GM13977 (cell line): ENCODE results near the gene SALL3.

Experiments
- DNase-seq: peaks from one replicate; pipeline ENCODE4 v3.0.0; 2012; ENCODE audit warnings: low spot score
- in situ Hi-C: fragments of 300-500 bp; cut with MboI; formaldehyde crosslinking; loops from one replicate; pipeline ENCODE4 v1.12.0; 2022; ENCODE audit warnings: low sequenced_read_pairs, low pct_unique_long_range_greater_than_20kb, mixed read lengths, inconsistent platforms; ENCODE audit not compliant: unreplicated experiment
- TF ChIP-seq, protein P1 (sequence below): IDR thresholded peaks from 2 replicates; pipeline ENCODE4 v1.5.1; 2012; ENCODE audit warnings: mild to moderate bottlenecking, control low read depth; ENCODE audit not compliant: insufficient read depth; ENCODE audit errors: extremely low read depth, missing control alignments

Gene SALL3

DNA sequence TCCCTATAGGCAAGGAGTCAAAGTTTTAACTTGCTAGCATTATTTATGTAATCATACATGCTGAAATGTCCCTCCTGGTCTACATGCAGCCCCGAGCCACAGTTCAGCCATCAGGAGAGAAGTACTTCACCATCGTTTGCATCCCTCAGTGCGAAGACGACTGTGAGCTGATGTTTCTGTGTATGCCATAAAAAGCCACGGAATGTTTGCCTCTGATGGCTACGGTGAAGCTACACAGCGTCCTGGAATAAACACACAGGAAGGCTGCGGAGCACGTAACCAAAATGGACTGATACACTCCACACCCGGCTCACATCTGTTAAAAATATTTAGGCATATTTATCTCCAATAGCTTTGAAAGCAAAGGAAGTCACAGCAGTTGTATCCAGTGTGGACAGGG, 4.3 kb upstream of the SALL3 start:
- in situ Hi-C loops, result no loop called here
- TF ChIP-seq, protein P1, sequence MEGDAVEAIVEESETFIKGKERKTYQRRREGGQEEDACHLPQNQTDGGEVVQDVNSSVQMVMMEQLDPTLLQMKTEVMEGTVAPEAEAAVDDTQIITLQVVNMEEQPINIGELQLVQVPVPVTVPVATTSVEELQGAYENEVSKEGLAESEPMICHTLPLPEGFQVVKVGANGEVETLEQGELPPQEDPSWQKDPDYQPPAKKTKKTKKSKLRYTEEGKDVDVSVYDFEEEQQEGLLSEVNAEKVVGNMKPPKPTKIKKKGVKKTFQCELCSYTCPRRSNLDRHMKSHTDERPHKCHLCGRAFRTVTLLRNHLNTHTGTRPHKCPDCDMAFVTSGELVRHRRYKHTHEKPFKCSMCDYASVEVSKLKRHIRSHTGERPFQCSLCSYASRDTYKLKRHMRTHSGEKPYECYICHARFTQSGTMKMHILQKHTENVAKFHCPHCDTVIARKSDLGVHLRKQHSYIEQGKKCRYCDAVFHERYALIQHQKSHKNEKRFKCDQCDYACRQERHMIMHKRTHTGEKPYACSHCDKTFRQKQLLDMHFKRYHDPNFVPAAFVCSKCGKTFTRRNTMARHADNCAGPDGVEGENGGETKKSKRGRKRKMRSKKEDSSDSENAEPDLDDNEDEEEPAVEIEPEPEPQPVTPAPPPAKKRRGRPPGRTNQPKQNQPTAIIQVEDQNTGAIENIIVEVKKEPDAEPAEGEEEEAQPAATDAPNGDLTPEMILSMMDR, result no peak
- DNase-seq, result no peak

DNA sequence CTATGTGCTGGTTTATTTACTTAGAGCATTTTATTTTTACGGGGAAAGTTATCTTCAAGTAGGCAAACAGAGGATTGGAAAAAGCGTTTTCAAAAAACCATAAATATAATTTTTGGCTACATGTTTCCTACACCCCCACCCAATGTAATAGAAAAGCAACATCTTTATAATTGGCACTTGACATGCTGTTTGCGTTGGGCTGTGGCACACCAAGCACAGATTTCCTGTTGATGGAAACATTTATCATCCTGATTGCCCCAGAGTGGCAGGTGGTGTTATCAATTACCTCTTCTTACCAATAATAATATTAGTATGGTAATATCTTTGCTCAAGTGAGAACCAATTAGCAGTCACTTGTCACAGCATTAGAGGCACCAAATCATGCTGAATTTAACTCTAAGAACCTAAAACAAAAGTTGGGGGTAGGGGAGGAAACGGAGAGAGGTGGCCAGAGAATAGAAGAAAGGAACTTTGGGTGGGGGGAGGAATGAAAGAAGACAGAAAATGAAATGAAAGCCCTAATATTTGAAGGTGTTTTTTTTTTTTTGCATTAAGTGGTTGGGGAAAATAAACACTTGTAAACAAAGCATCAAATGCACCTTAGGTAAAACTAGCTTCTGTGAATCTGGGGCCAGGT, 3.8 kb upstream of the SALL3 start:
- TF ChIP-seq, protein P1, result no peak
- DNase-seq, result no peak
- in situ Hi-C loops, result no loop called here

DNA sequence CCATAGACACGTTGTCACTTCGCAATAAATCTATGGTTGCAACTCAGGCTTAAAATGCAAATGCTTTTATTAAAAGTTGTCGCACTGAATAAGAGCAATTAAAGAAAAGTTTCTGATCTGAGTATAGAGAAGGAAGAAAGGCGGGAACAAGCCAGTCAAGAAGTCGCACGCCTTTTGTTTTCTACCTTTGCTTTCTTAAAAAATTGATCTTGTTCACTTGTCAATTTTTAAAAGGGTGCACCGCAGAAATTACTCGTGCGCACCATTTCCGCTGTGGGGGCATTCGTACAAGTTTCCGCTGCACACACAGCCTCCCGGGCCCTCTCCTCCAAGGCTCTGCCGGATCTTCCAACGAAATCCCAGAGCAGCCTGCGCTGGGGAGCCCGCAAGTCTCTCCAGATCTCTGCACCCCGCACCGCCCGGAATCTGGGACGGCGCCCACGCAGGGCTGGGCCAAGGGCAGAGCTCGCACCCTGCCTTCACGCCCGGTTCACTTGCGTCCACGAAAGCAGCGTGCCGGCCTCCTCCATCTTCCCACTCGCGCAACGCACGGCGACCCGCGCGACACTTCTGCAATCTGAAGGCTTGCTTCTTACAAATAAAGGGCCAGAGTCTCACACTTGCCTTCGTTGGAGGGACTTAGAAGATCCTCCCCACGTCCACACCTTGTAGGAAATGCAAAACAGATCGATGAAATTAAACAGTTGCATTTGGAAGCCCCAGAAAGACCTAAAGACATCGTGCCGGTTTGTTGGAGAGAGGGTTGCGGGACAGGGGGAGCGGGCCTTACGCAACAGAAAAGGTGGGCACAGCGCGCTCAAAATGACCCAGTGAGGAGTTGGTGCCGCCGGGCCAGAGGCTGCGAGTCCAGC, 2.6 kb upstream of the SALL3 start:
- DNase-seq, result no peak
- in situ Hi-C loops, result no loop called here
- TF ChIP-seq, protein P1, result no peak

- TF ChIP-seq, protein P1, result no peak
- in situ Hi-C loops, result no loop called here
- no peak for DNase-seq
Measured at GRCh38 chr18:78977637-78978348, 1.8 kb upstream of the SALL3 start.

DNA sequence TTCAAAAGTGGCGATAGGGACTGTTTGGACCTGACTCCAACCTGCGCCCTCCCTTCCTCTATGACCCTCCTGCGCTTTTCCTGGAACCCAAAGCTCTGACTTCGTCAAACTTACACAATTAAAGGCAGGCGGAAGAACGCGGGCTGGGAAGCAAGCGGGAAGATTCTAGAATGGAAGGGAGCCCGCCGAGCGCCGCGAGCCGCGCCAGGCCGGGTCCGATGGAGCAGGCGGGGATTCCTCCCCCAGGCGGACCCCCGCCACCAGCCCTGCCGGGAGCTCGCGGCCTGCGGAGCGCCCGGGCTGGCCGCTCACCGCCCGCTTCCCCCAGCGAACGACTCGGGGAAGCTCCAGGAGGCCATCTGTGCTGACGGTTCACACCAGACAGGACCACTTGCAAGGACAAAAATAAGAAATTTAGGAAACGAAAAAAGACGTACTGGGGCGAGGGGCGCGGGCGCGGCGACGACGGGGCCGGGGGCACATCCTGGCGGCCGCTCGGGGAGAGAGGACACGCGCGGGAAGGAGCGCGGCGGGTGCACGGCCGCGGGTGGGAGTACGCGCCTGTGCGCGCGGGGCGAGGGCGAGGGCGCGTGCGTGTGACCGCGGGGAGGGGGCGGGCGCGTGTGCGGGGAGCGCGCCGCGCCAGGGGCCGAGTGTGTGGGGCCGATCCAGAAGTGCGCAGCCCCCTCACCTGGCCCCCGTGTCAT, 1.1 kb upstream of the SALL3 start:
- DNase-seq, result no peak
- TF ChIP-seq, protein P1, result no peak

More for the DNA sequence above, 1.1 kb upstream of the SALL3 start:
- in situ Hi-C loops, result no loop called here
